K562 (cell line): ENCODE measurements around the gene PRDM16. TPM values are rescaled to one million over a fixed set of nuclear protein-coding genes. Genes with fewer than 3 reads are reported as not detected.

Source experiments
- ATAC-seq: fragments of 200-7000 bp; cut with Tn5 transposase; 3 replicates; pipeline ENCODE4 v1.9.1; 2020; ENCODE audit warnings: moderate library complexity
- BruUV-seq: library from RNA; stranded (reverse); fragments of 400-500 nt; replicated peaks from 2 replicates; lab custom pipeline; 2021; lab: Mats Ljungman, UMichigan
- CTCF ChIA-PET: fragments of 300-600 bp; formaldehyde crosslinking; extraction: SDS; loops from one replicate; lab custom pipeline; 2021; ENCODE audit warnings: low intra/inter-chr PET ratio; lab: Yijun Ruan, JAX
- POLR2A ChIA-PET: fragments of 300-600, 350-650 bp; sonication (Branson Sonifier 250); formaldehyde crosslinking; extraction: SDS; loops from one replicate; lab custom pipeline; 2021; ENCODE audit warnings: antibody characterized with exemption, inconsistent platforms; lab: Yijun Ruan, JAX
- DNase-seq, 4 experiments: peaks; one replicate each; pipeline versions ENCODE4 v3.0.0 to v3.0.0-alpha.2; 2011 to 2018; ENCODE audit warnings: low spot score in 3 of 4, mixed read lengths in 3 of 4; ENCODE audit errors: extremely low read depth in 1 of 4
- FAIRE-seq: peaks from 2 replicates; lab custom pipeline; 2011; peaks lifted over from hg19 to GRCh38; lab: Jason Lieb, UNC
- H2AFZ ChIP-seq: 2 replicates; pipeline ENCODE4 v1.6.0; 2011; ENCODE audit warnings: low read depth, low read length, control low read depth, inconsistent platforms
- H3K27ac ChIP-seq: fragments of 200-600 bp; 3 replicates; pipeline ENCODE4 v1.8.0; 2011; ENCODE audit warnings: low read depth, mild to moderate bottlenecking, control low read depth, inconsistent platforms, low read length, moderate library complexity, mixed read lengths; ENCODE audit errors: extremely low read depth
- H3K27me3 ChIP-seq, 2 experiments: fragments of 300-600 bp in 1 of 2; 2 replicates in 1 of 2; 3 replicates in 1 of 2; pipeline versions ENCODE4 v1.6.0 to v1.8.0; 2011; ENCODE audit warnings: inconsistent platforms in 2 of 2, low read length in 2 of 2, mild to moderate bottlenecking in 1 of 2, mixed read lengths in 1 of 2, moderate library complexity in 1 of 2; ENCODE audit not compliant: control insufficient read depth in 2 of 2, insufficient read depth in 2 of 2
- H3K36me3 ChIP-seq: fragments of 300-600 bp; 3 replicates; pipeline ENCODE4 v1.8.0; 2011; ENCODE audit warnings: mild to moderate bottlenecking, low read length, inconsistent platforms; ENCODE audit not compliant: control insufficient read depth, insufficient read depth
- H3K4me1 ChIP-seq, 2 experiments: fragments of 200-600 bp in 1 of 2; replicated peaks in 1 of 2; 2 replicates in 1 of 2; 3 replicates in 1 of 2; pipeline versions ENCODE4 v1.5.1 to v1.8.0; 2011; ENCODE audit warnings: inconsistent platforms in 2 of 2, low read length in 2 of 2, mild to moderate bottlenecking in 1 of 2, mixed read lengths in 1 of 2, moderate library complexity in 1 of 2; ENCODE audit not compliant: control insufficient read depth in 2 of 2, insufficient read depth in 2 of 2
- H3K4me2 ChIP-seq: 2 replicates; pipeline ENCODE4 v1.6.1; 2011; ENCODE audit warnings: low read length, control low read depth, inconsistent platforms, mixed read lengths; ENCODE audit not compliant: insufficient read depth
- H3K4me3 ChIP-seq: fragments of 200-600 bp; sonication (generic), shearing (Covaris generic); 2 replicates; pipeline ENCODE4 v1.5.1; 2016; ENCODE audit warnings: control low read depth, inconsistent platforms
- H3K79me2 ChIP-seq: fragments of 200-600 bp; 3 replicates; pipeline ENCODE4 v1.8.0; 2011; ENCODE audit warnings: low read length, inconsistent platforms; ENCODE audit not compliant: control insufficient read depth, insufficient read depth
- H3K9ac ChIP-seq, 2 experiments: 2 replicates each; pipeline versions ENCODE4 v1.6.0 to v1.6.1; 2011; ENCODE audit warnings: low read depth in 2 of 2, low read length in 2 of 2, control low read depth in 1 of 2, inconsistent platforms in 1 of 2, mild to moderate bottlenecking in 1 of 2, mixed read lengths in 1 of 2; ENCODE audit not compliant: insufficient read depth in 1 of 2
- H3K9me1 ChIP-seq: one replicate; pipeline ENCODE4 v1.6.0; 2011; ENCODE audit warnings: inconsistent platforms, mild to moderate bottlenecking, low read length, moderate library complexity; ENCODE audit not compliant: control insufficient read depth, insufficient read depth
- H3K9me3 ChIP-seq: replicated peaks from 2 replicates; pipeline ENCODE4 v1.5.1; 2011; ENCODE audit warnings: low read depth, low read length, inconsistent platforms; ENCODE audit not compliant: control insufficient read depth, insufficient read depth
- H4K20me1 ChIP-seq: replicated peaks from 2 replicates; pipeline ENCODE4 v1.6.1; 2011; ENCODE audit warnings: low read length, inconsistent platforms, mixed read lengths; ENCODE audit not compliant: control insufficient read depth, insufficient read depth
- NEUROD1 ChIP-seq: fragments of 150-350 bp; IDR thresholded peaks from 2 replicates; pipeline ENCODE4 v1.6.1; 2014; ENCODE audit warnings: borderline replicate concordance, low read length, low read depth; ENCODE audit not compliant: partially characterized antibody
- SIRT6 ChIP-seq: IDR thresholded peaks from one replicate; pipeline ENCODE4 v1.6.1; 2012; ENCODE audit warnings: low read depth, mild to moderate bottlenecking, control low read depth, inconsistent platforms, low read length, moderate library complexity
- TAF1 ChIP-seq: IDR thresholded peaks from 2 replicates; pipeline ENCODE4 v1.6.1; 2011; ENCODE audit warnings: mild to moderate bottlenecking, low read length, moderate library complexity; ENCODE audit not compliant: insufficient read depth, control insufficient read depth, severe bottlenecking; ENCODE audit errors: extremely low read depth
- ZFPM2 ChIP-seq: fragments of 250-450 bp; sonication (Bioruptor Pico); IDR thresholded peaks from 2 replicates; pipeline ENCODE4 v1.5.1; 2022; ENCODE audit warnings: mild to moderate bottlenecking
- WGBS: fragments of 100-300 bp; shearing (Covaris generic); methylation state at CpG from one replicate; pipeline ENCODE4 v1.1.6; 2016; ENCODE audit warnings: low coverage, mixed read lengths; ENCODE audit not compliant: insufficient coverage; ENCODE audit errors: missing lambda C conversion rate; 5-methylcytosine and 5-hydroxymethylcytosine counted together
- in situ Hi-C: fragments of 300-500 bp; cut with MboI; formaldehyde crosslinking; loops from 4 replicates; pipeline ENCODE4 v1.15.0; 2018; ENCODE audit warnings: inconsistent platforms, mixed read lengths
- intact Hi-C: fragments of 100-400 bp; cut with micrococcal nuclease; formaldehyde crosslinking; loops from 2 replicates; pipeline ENCODE4 v1.14.2; 2022
- polyA plus RNA-seq, 8 experiments: library from polyadenylated mRNA; depleted of rRNA in 4 of 8; stranded (reverse) in 5 of 8; unstranded in 3 of 8; fragments of >200 nt; fragmentation: Nextera tagmentation in 2 of 8; fragmentation: Illumina TruSeq in 1 of 8; extraction: Ambion mirVana in 2 of 8; extraction: Trizol in 1 of 8; gene quantifications; 2 replicates each; pipeline versions ENCODE4 v1.2.1 to v1.2.3, GENCODE V29; 2011 to 2014; ENCODE audit warnings: inconsistent platforms in 1 of 8, missing spikeins in 1 of 8
- total RNA-seq, 7 experiments: library from RNA; depleted of rRNA in 6 of 7; stranded (reverse); fragments of >200 nt in 6 of 7; fragmentation: Illumina TruSeq in 2 of 7; extraction: Trizol in 2 of 7; gene quantifications; 2 replicates each; pipeline versions ENCODE4 v1.2.1 to v1.2.3, GENCODE V29; 2011 to 2021; ENCODE audit warnings: low replicate concordance in 1 of 7
- TF ChIP-seq, protein P1 (sequence below): conservative IDR thresholded peaks from 2 replicates; pipeline ENCODE4 v1.6.1; 2011; ENCODE audit warnings: low read depth, mild to moderate bottlenecking, low read length; ENCODE audit not compliant: control insufficient read depth
- TF ChIP-seq, protein P2 (sequence below): fragments of 250-450 bp; sonication (Bioruptor Pico); IDR thresholded peaks from 2 replicates; pipeline ENCODE4 v1.9.0; 2021; ENCODE audit warnings: mild to moderate bottlenecking
- TF ChIP-seq, protein P3 (sequence below): fragments of 250-450 bp; sonication (Bioruptor Pico); IDR thresholded peaks from 2 replicates; pipeline ENCODE4 v1.4.0; 2020
- TF ChIP-seq, protein P4 (sequence below): IDR thresholded peaks from 2 replicates; pipeline ENCODE4 v1.6.1; 2014; ENCODE audit warnings: antibody characterized with exemption

Gene PRDM16
- total and polyA plus RNA-seq, 9 of the 15 experiments (the other 6 are each of a cell fraction or from before 2014, with no cell fraction given) = 0.10 to 0.27 TPM; not detected in 7

DNA sequence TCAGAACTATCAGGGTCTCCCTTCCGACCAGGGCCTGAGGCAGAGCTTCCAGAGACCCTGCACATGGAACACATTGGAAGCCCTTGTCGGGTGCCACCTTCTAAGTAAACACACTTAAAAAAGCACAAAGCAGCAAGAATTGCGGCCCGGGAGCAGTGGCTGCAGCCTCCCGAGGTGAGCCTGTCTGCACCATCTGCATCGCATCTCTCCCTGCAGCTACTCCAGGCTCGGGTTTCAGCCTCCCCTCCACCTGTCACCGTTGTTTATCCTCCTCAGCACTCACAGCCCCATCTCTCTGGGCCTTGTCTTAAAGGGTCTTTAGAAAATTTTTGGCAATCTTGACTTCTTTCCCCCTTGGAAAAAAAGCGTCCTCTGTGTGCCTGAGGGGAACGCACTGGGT is 290.3 kb downstream of the PRDM16 start:
- under 1% methylated on average over 10 of the region's 10 CpGs for WGBS
- Histone ChIP-seq H3K4me2 (no peak overlapping the region), H3K4me1 (peaks cover 0 to 10% of the 10 kb centered on the region in 2 experiments; a peak in 2 of 5 replicates), H3K9ac (no peak overlapping the region), H3K36me3 (no peaks in the 10 kb centered on the region), H3K27me3 (peaks cover 72 to 100% of the 10 kb centered on the region in 2 experiments), H3K9me1 (no peaks in the 10 kb centered on the region), H3K27ac (no peak overlapping the region), H3K4me3 (no peak overlapping the region), H4K20me1 (peaks cover 16% of the 10 kb centered on the region), H2AFZ (no peak overlapping the region), H3K79me2 (no peaks in the 10 kb centered on the region), H3K9me3 (no peaks in the 10 kb centered on the region)
- BruUV-seq = no TSS peak
- ATAC-seq (no peak), DNase-seq (no peak), FAIRE-seq (no peak)
- no peak for TF ChIP-seq SIRT6
- no peak for TF ChIP-seq TAF1
- ChIA-PET CTCF (no interaction called here), POLR2A (interaction anchor here (0.6 kb wide), 1 partner anchor 1304 kb away, joined by 3 read pairs; no protein-coding TSS in a partner anchor)
- in situ Hi-C loops = no loop called here
- intact Hi-C loops = no loop called here

DNA sequence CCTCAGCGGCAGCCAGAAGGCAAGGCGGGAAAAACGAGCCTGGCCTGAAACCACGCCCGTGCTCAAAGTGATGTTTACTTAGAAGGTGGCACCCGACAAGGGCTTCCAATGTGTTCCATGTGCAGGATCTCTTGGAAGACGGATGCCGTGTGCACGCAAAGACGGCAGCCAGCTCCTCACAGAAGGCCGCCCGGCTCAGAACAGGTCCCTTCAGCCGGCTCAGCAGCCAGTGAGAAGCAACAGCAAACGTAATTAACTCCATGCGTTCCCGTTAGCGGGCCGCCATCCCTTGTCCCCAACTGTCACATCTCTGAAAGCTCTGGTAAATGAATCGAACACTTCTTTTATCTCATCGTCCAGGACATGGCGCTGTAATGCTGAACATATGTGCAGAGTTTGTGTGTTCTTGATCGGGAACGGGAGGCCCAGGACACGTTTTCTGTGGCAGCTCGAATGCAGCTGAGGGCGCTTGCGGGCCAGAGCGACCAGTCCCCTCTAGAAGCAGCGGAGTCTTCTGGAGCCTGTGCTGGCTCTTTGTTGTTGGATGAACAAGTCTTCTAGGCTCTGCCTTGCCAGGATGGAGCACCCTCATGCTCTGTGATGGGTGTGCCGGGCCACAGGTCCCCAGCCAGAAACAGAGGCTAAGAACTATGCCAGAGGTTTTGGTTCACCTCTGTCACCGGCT is 290.9 kb downstream of the PRDM16 start:
- in situ Hi-C loops = no loop called here
- no peak overlapping the region for H3K27ac ChIP-seq
- peaks cover 16% of the 10 kb centered on the region for H4K20me1 ChIP-seq
- no peak overlapping the region for H3K9ac ChIP-seq
- H3K4me3 ChIP-seq = no peak overlapping the region
- H3K9me1 ChIP-seq = no peaks in the 10 kb centered on the region
- H3K27me3 ChIP-seq = peaks cover 74 to 100% of the 10 kb centered on the region in 2 experiments
- CTCF ChIA-PET = no interaction called here
- no peak overlapping the region for H3K4me2 ChIP-seq
- H2AFZ ChIP-seq = no peak overlapping the region
- POLR2A ChIA-PET = interaction anchor here (0.6 kb wide), 1 partner anchor 1304 kb away, joined by 3 read pairs; no protein-coding TSS in a partner anchor
- no peak for FAIRE-seq
- H3K36me3 ChIP-seq = no peaks in the 10 kb centered on the region
- DNase-seq = no peak
- ATAC-seq = no peak
- no peaks in the 10 kb centered on the region for H3K79me2 ChIP-seq
- WGBS = under 1% methylated on average over 31 of the region's 31 CpGs
- H3K9me3 ChIP-seq = no peaks in the 10 kb centered on the region
- peaks cover 0 to 10% of the 10 kb centered on the region in 2 experiments; a peak in 2 of 5 replicates for H3K4me1 ChIP-seq
- intact Hi-C loops = no loop called here
- no TSS peak for BruUV-seq
- TF ChIP-seq, protein P1, sequence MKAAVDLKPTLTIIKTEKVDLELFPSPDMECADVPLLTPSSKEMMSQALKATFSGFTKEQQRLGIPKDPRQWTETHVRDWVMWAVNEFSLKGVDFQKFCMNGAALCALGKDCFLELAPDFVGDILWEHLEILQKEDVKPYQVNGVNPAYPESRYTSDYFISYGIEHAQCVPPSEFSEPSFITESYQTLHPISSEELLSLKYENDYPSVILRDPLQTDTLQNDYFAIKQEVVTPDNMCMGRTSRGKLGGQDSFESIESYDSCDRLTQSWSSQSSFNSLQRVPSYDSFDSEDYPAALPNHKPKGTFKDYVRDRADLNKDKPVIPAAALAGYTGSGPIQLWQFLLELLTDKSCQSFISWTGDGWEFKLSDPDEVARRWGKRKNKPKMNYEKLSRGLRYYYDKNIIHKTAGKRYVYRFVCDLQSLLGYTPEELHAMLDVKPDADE = no peak
- TF ChIP-seq, protein P2, sequence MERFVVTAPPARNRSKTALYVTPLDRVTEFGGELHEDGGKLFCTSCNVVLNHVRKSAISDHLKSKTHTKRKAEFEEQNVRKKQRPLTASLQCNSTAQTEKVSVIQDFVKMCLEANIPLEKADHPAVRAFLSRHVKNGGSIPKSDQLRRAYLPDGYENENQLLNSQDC (CRISPR knock-in tag) = no peak
- TF ChIP-seq, protein P3, sequence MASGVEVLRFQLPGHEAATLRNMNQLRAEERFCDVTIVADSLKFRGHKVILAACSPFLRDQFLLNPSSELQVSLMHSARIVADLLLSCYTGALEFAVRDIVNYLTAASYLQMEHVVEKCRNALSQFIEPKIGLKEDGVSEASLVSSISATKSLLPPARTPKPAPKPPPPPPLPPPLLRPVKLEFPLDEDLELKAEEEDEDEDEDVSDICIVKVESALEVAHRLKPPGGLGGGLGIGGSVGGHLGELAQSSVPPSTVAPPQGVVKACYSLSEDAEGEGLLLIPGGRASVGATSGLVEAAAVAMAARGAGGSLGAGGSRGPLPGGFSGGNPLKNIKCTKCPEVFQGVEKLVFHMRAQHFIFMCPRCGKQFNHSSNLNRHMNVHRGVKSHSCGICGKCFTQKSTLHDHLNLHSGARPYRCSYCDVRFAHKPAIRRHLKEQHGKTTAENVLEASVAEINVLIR (CRISPR knock-in tag) = no peak
- no peak for TF ChIP-seq NEUROD1
- TF ChIP-seq ZFPM2 (CRISPR knock-in tag) = no peak
- TF ChIP-seq, protein P4, sequence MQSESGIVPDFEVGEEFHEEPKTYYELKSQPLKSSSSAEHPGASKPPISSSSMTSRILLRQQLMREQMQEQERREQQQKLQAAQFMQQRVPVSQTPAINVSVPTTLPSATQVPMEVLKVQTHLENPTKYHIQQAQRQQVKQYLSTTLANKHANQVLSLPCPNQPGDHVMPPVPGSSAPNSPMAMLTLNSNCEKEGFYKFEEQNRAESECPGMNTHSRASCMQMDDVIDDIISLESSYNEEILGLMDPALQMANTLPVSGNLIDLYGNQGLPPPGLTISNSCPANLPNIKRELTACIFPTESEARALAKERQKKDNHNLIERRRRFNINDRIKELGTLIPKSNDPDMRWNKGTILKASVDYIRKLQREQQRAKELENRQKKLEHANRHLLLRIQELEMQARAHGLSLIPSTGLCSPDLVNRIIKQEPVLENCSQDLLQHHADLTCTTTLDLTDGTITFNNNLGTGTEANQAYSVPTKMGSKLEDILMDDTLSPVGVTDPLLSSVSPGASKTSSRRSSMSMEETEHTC = no peak
